PC-3 (cell line): ENCODE data around the gene LMBRD2. TPM values are rescaled to one million over a fixed set of nuclear protein-coding genes. Genes with fewer than 3 reads are reported as not detected.

Source experiments
- ATAC-seq: fragments of 200-7000 bp; cut with Tn5 transposase; 2 replicates; pipeline ENCODE4 v1.9.1; 2020; ENCODE audit warnings: mild to moderate bottlenecking, moderate library complexity
- BruUV-seq: library from RNA; stranded (reverse); fragments of 400-500 nt; replicated peaks from 2 replicates; lab custom pipeline; 2021; lab: Mats Ljungman, UMichigan
- CTCF ChIA-PET: fragments of 300-600 bp; sonication (Branson Sonifier 250); formaldehyde crosslinking; loops from one replicate; lab custom pipeline; 2022; ENCODE audit warnings: antibody characterized with exemption; lab: Charles Lee
- POLR2A ChIA-PET: fragments of 300-600 bp; sonication (Branson Sonifier 250); formaldehyde crosslinking; loops from one replicate; lab custom pipeline; 2022; ENCODE audit warnings: antibody characterized with exemption; ENCODE audit not compliant: unreplicated experiment; lab: Charles Lee
- DNase-seq: peaks from one replicate; pipeline ENCODE4 v3.0.0-alpha.2; 2015
- H2AFZ ChIP-seq: fragments of 300-600 bp; sonication (generic); 2 replicates; pipeline ENCODE4 v1.6.0; 2016; ENCODE audit warnings: antibody characterized with exemption, low read length
- H3F3A ChIP-seq: fragments of 300-600 bp; sonication (generic); one replicate; pipeline ENCODE4 v1.6.0; 2017; ENCODE audit warnings: antibody characterized with exemption, low read length, control low read depth, mild to moderate bottlenecking; ENCODE audit not compliant: unreplicated experiment
- H3K27ac ChIP-seq: fragments of 300-600 bp; sonication (generic); 2 replicates; pipeline ENCODE4 v1.5.1; 2016; ENCODE audit warnings: mild to moderate bottlenecking, low read length
- H3K27me3 ChIP-seq: fragments of 300-600 bp; sonication (generic); 2 replicates; pipeline ENCODE4 v1.6.1; 2016; ENCODE audit warnings: low read length, mixed read lengths
- H3K36me3 ChIP-seq: fragments of 300-600 bp; sonication (generic); 2 replicates; pipeline ENCODE4 v1.6.1; 2016; ENCODE audit warnings: low read depth, mixed run types, low read length, mixed read lengths
- H3K4me1 ChIP-seq: fragments of 300-600 bp; sonication (generic); 2 replicates; pipeline ENCODE4 v1.5.1; 2016; ENCODE audit warnings: low read length; ENCODE audit not compliant: insufficient read depth
- H3K4me2 ChIP-seq: fragments of 300-600 bp; sonication (generic); 2 replicates; pipeline ENCODE4 v1.6.0; 2016; ENCODE audit warnings: low read length
- H3K4me3 ChIP-seq: fragments of 300-600 bp; sonication (generic); 2 replicates; pipeline ENCODE4 v1.5.1; 2016; ENCODE audit warnings: mild to moderate bottlenecking, low read length, mixed read lengths
- H3K79me2 ChIP-seq: fragments of 300-600 bp; sonication (generic); 2 replicates; pipeline ENCODE4 v1.6.1; 2017; ENCODE audit warnings: low read length, mixed read lengths
- H3K9ac ChIP-seq: fragments of 300-600 bp; sonication (generic); 2 replicates; pipeline ENCODE4 v1.6.0; 2016; ENCODE audit warnings: mild to moderate bottlenecking, low read length
- H3K9me2 ChIP-seq: fragments of 300-600 bp; sonication (generic); replicated peaks from 2 replicates; pipeline ENCODE4 v1.6.1; 2016; ENCODE audit warnings: mixed run types, low read length, mixed read lengths
- H3K9me3 ChIP-seq: fragments of 300-600 bp; sonication (generic); 2 replicates; pipeline ENCODE4 v1.6.1; 2016; ENCODE audit warnings: low read length, mixed read lengths
- H4K20me1 ChIP-seq: fragments of 300-600 bp; sonication (generic); 2 replicates; pipeline ENCODE4 v1.6.1; 2016; ENCODE audit warnings: low read length, mixed read lengths
- EZH2 ChIP-seq: fragments of 300-600 bp; sonication (generic); IDR thresholded peaks from one replicate; pipeline ENCODE4 v1.6.1; 2017; ENCODE audit warnings: antibody characterized with exemption, mild to moderate bottlenecking, low read length; ENCODE audit not compliant: unreplicated experiment
- EZH2phosphoT487 ChIP-seq: fragments of 300-600 bp; sonication (generic); IDR thresholded peaks from 2 replicates; pipeline ENCODE4 v1.6.1; 2018; ENCODE audit warnings: mild to moderate bottlenecking, antibody characterized with exemption, low read length, borderline replicate concordance
- intact Hi-C: fragments of 100-400 bp; cut with micrococcal nuclease; formaldehyde crosslinking; loops from 2 replicates; pipeline ENCODE4 v1.9.0; 2023
- total RNA-seq: library from RNA; depleted of rRNA; stranded (reverse); fragments of >200 nt; gene quantifications from 2 replicates; pipeline ENCODE4 v1.2.3, GENCODE V29; 2014
- TF ChIP-seq, protein P1 (sequence below): fragments of 300-600 bp; sonication (generic); conservative IDR thresholded peaks from 2 replicates; pipeline ENCODE4 v1.5.1; 2017; ENCODE audit warnings: antibody characterized with exemption, low read depth, mild to moderate bottlenecking, low read length

Gene LMBRD2
- total RNA-seq, 1 experiment from 2014 or later = 9.1 TPM

DNA sequence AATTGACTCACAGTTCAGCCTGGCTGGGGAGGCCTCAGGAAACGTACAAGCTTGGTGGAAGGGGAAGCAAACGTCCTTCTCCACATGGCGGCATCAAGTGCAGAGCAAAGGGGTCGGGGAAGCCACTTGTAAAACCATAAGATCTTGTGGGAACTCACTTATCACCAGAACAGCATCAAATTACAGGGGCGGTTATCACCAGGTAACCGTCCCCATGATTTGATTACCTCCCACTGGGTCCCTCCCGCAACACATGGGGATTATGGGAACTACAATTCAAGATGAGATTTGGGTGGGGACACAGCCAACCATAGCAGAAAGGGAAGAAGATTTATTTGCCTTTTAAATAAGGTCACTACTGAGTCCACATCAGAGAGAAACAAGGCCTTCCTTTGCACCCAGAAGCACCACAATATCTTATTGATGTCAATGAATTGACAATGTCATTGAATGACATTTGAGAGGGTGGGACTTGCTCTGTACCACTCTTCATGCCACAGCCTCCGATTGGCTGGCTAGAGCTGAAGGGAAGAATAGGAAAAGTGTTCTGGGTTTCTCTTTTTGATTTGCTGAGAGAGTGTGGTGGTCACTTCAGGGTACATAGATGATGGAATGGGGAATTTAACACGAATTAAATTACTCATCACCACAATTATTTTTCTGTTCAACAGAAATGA is 11.3 kb upstream of the LMBRD2 start:
- no peak for TF ChIP-seq EZH2phosphoT487
- no peak for TF ChIP-seq EZH2
- TF ChIP-seq, protein P1, sequence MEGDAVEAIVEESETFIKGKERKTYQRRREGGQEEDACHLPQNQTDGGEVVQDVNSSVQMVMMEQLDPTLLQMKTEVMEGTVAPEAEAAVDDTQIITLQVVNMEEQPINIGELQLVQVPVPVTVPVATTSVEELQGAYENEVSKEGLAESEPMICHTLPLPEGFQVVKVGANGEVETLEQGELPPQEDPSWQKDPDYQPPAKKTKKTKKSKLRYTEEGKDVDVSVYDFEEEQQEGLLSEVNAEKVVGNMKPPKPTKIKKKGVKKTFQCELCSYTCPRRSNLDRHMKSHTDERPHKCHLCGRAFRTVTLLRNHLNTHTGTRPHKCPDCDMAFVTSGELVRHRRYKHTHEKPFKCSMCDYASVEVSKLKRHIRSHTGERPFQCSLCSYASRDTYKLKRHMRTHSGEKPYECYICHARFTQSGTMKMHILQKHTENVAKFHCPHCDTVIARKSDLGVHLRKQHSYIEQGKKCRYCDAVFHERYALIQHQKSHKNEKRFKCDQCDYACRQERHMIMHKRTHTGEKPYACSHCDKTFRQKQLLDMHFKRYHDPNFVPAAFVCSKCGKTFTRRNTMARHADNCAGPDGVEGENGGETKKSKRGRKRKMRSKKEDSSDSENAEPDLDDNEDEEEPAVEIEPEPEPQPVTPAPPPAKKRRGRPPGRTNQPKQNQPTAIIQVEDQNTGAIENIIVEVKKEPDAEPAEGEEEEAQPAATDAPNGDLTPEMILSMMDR = no peak
- ATAC-seq (no peak), DNase-seq (no peak)
- CTCF ChIA-PET = no interaction called here
- Histone ChIP-seq H4K20me1 (no peaks in the 10 kb centered on the region), H3K4me3 (no peak overlapping the region), H3K27me3 (no peaks in the 10 kb centered on the region), H3K9me3 (no peaks in the 10 kb centered on the region), H3K27ac (no peak overlapping the region), H3K79me2 (peaks cover 4% of the 10 kb centered on the region; the same call in 1 of the 2 replicates), H3K9ac (no peak overlapping the region), H3F3A (no peaks in the 10 kb centered on the region), H3K4me2 (no peak overlapping the region), H3K4me1 (no peaks in the 10 kb centered on the region), H3K36me3 (peaks cover 74% of the 10 kb centered on the region), H3K9me2 (no peaks in the 10 kb centered on the region), H2AFZ (no peak overlapping the region)
- BruUV-seq = no TSS peak
- intact Hi-C loops = no loop called here
- POLR2A ChIA-PET = no interaction called here

DNA sequence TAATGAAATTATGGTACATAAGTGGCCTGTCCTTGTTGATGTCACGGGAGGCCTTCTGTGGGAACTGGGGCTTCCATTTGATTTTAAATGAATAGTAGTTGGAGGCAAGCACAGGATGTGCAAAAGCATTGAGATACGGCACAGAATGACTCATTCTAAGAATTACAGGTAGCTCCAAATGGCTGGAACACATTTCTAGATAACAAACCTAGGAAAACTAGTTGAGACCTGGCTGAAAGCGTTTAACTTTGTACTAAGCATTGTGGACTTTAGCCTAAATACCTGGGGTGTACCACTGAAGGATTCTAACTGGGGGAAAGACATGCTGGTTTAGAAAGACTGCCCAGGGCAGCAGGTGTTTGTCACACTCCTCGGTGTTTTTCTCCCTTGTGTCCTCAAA is 9.7 kb upstream of the LMBRD2 start:
- Histone ChIP-seq H3K9ac (no peak overlapping the region), H3K36me3 (peaks cover 68% of the 10 kb centered on the region), H3K4me3 (no peak overlapping the region), H3K79me2 (peaks cover 5% of the 10 kb centered on the region; the same call in 1 of the 2 replicates), H3F3A (no peaks in the 10 kb centered on the region), H3K27ac (no peak overlapping the region), H3K4me2 (no peak overlapping the region), H3K9me3 (no peaks in the 10 kb centered on the region), H3K9me2 (no peaks in the 10 kb centered on the region), H2AFZ (no peak overlapping the region), H3K27me3 (no peaks in the 10 kb centered on the region), H4K20me1 (no peaks in the 10 kb centered on the region), H3K4me1 (no peaks in the 10 kb centered on the region)
- DNase-seq (no peak), ATAC-seq (no peak)
- no peak for TF ChIP-seq EZH2phosphoT487
- no peak for TF ChIP-seq EZH2
- TF ChIP-seq, protein P1 = no peak
- BruUV-seq = no TSS peak
- CTCF ChIA-PET = no interaction called here
- POLR2A ChIA-PET = no interaction called here
- intact Hi-C loops = no loop called here

DNA sequence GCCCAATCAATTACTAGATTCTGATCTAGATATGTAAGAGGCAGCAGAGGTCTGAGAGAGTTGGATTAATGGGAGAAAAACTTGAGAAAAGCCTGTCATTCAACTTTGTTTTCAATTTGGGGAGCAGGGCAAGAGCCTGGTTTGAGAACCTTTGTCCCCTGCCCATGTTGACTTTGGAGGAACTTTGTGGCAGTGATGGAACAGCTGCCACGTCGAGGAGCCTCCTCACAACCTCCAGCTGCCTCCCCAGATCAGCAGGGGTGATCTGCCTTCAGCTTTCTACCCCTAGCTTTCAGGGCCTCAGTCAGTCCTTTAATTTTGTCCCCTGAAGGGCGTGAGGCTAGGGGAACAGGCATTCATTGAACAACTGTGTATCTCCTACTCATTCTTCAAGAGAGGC is 8.9 kb upstream of the LMBRD2 start:
- Histone ChIP-seq H2AFZ (no peak overlapping the region), H4K20me1 (no peaks in the 10 kb centered on the region), H3F3A (no peaks in the 10 kb centered on the region), H3K79me2 (peaks cover 12% of the 10 kb centered on the region; the same call in 1 of the 2 replicates), H3K27me3 (no peaks in the 10 kb centered on the region), H3K9me2 (no peaks in the 10 kb centered on the region), H3K9me3 (no peaks in the 10 kb centered on the region), H3K4me2 (no peak overlapping the region), H3K4me1 (no peaks in the 10 kb centered on the region), H3K4me3 (no peak overlapping the region), H3K36me3 (peaks cover 62% of the 10 kb centered on the region), H3K27ac (no peak overlapping the region), H3K9ac (no peak overlapping the region)
- intact Hi-C loops = no loop called here
- DNase-seq (no peak), ATAC-seq (no peak)
- no TSS peak for BruUV-seq
- ChIA-PET POLR2A (no interaction called here), CTCF (no interaction called here)
- TF ChIP-seq EZH2phosphoT487 = no peak
- TF ChIP-seq EZH2 = no peak
- TF ChIP-seq, protein P1 = no peak
